H1 (cell line): ENCODE data around the gene SLC47A2. TPM values are rescaled to one million over a fixed set of nuclear protein-coding genes. Genes with fewer than 3 reads are reported as not detected.
A peak's percentile ranks its signal among the peaks of the same experiment; 100 is the strongest.

Source experiments
- CTCF ChIA-PET: fragments of 300-600 bp; sonication (Branson Sonifier 250); formaldehyde crosslinking; loops from one replicate; lab custom pipeline; 2021; ENCODE audit not compliant: partially characterized antibody; lab: Charles Lee
- POLR2A ChIA-PET: fragments of 300-600 bp; sonication (Branson Sonifier 250); formaldehyde crosslinking; loops from one replicate; lab custom pipeline; 2021; ENCODE audit warnings: inconsistent platforms; ENCODE audit not compliant: partially characterized antibody; lab: Charles Lee
- DNase-seq, 2 experiments: peaks; one replicate each; pipeline versions ENCODE4 v3.0.0 to v3.0.0-alpha.2; 2010 to 2022; ENCODE audit warnings: low spot score in 2 of 2, low read depth in 1 of 2, mixed read lengths in 1 of 2
- FAIRE-seq: peaks from 2 replicates; lab custom pipeline; 2011; peaks lifted over from hg19 to GRCh38; lab: Jason Lieb, UNC
- H2AFZ ChIP-seq: 2 replicates; pipeline ENCODE4 v1.8.1; 2012; ENCODE audit warnings: low read length, inconsistent platforms
- H2AK5ac ChIP-seq: 2 replicates; pipeline ENCODE4 v1.6.1; 2013; ENCODE audit warnings: low read depth, low read length
- H2BK120ac ChIP-seq: replicated peaks from 2 replicates; pipeline ENCODE3; 2013; ENCODE audit warnings: low read depth, low read length, inconsistent platforms
- H2BK12ac ChIP-seq: 2 replicates; pipeline ENCODE4 v1.6.1; 2013; ENCODE audit warnings: low read depth, low read length
- H2BK15ac ChIP-seq: 2 replicates; pipeline ENCODE4 v1.6.1; 2013; ENCODE audit warnings: low read length
- H2BK20ac ChIP-seq: 2 replicates; pipeline ENCODE4 v1.6.1; 2013; ENCODE audit warnings: low read length
- H2BK5ac ChIP-seq: 2 replicates; pipeline ENCODE4 v1.6.1; 2013; ENCODE audit warnings: low read depth, low read length
- H3K14ac ChIP-seq: 2 replicates; pipeline ENCODE4 v1.6.1; 2013; ENCODE audit warnings: inconsistent platforms; ENCODE audit not compliant: insufficient read length
- H3K18ac ChIP-seq: 2 replicates; pipeline ENCODE4 v1.6.1; 2013; ENCODE audit warnings: low read length; ENCODE audit errors: extremely low read depth
- H3K23ac ChIP-seq: 2 replicates; pipeline ENCODE4 v1.6.1; 2013; ENCODE audit warnings: inconsistent platforms; ENCODE audit not compliant: insufficient read length
- H3K23me2 ChIP-seq: 2 replicates; pipeline ENCODE4 v1.6.1; 2013; ENCODE audit warnings: low read depth, low read length
- H3K27ac ChIP-seq: 2 replicates; pipeline ENCODE4 v1.6.1; 2011; ENCODE audit warnings: low read depth, low read length, inconsistent platforms
- H3K27me3 ChIP-seq, 4 experiments: replicated peaks in 1 of 4; 1 replicate in 1 of 4; 2 replicates in 3 of 4; pipeline versions ENCODE4 v1.6.1 to v1.8.1; 2011 to 2013; ENCODE audit warnings: low read length in 3 of 4, mild to moderate bottlenecking in 3 of 4, inconsistent platforms in 2 of 4, mixed read lengths in 2 of 4, moderate library complexity in 1 of 4; ENCODE audit not compliant: control insufficient read depth in 3 of 4, insufficient read depth in 3 of 4; ENCODE audit errors: extremely low read depth in 1 of 4
- H3K36me3 ChIP-seq, 4 experiments: 2 replicates each; pipeline versions ENCODE4 v1.6.1 to v1.8.1; 2011 to 2013; ENCODE audit warnings: mild to moderate bottlenecking in 4 of 4, low read length in 3 of 4, moderate library complexity in 2 of 4, control low read depth in 1 of 4, inconsistent platforms in 1 of 4; ENCODE audit not compliant: insufficient read depth in 4 of 4, control insufficient read depth in 2 of 4
- H3K4ac ChIP-seq: replicated peaks from 2 replicates; pipeline ENCODE3; 2013; ENCODE audit warnings: low read length, low read depth, mixed read lengths, inconsistent platforms; ENCODE audit not compliant: insufficient read length
- H3K4me1 ChIP-seq, 4 experiments: replicated peaks in 1 of 4; 1 replicate in 1 of 4; 2 replicates in 3 of 4; pipeline versions ENCODE4 v1.6.1 to v1.8.1; 2011 to 2013; ENCODE audit warnings: low read length in 3 of 4, inconsistent platforms in 2 of 4, mixed read lengths in 1 of 4; ENCODE audit not compliant: insufficient read depth in 4 of 4, control insufficient read depth in 3 of 4
- H3K4me2 ChIP-seq, 2 experiments: 2 replicates each; pipeline versions ENCODE4 v1.6.1 to v1.8.1; 2011 to 2013; ENCODE audit warnings: low read depth in 2 of 2, low read length in 2 of 2, control low read depth in 1 of 2, inconsistent platforms in 1 of 2, mild to moderate bottlenecking in 1 of 2; ENCODE audit not compliant: insufficient read depth in 1 of 2
- H3K4me3 ChIP-seq, 4 experiments: fragments of 200-600, 300-600 bp in 1 of 4; sonication (generic), shearing (Covaris generic), sonication (Bioruptor Twin) in 1 of 4; 2 replicates each; pipeline versions ENCODE4 v1.5.1 to v1.8.1; 2011 to 2016; ENCODE audit warnings: low read length in 4 of 4, low read depth in 3 of 4, control low read depth in 2 of 4, inconsistent platforms in 2 of 4, mild to moderate bottlenecking in 2 of 4, mixed read lengths in 1 of 4, moderate library complexity in 1 of 4; ENCODE audit not compliant: insufficient read depth in 2 of 4; ENCODE audit errors: extremely low read depth in 1 of 4
- H3K56ac ChIP-seq: replicated peaks from 2 replicates; pipeline ENCODE3; 2013; ENCODE audit warnings: low read depth, mild to moderate bottlenecking, mixed read lengths, low read length, inconsistent platforms; ENCODE audit not compliant: insufficient read length
- H3K79me1 ChIP-seq: 2 replicates; pipeline ENCODE4 v1.6.1; 2013; ENCODE audit warnings: low read depth, low read length, control low read depth
- H3K79me2 ChIP-seq, 2 experiments: 2 replicates each; pipeline versions ENCODE4 v1.6.1 to v1.8.1; 2012 to 2013; ENCODE audit warnings: low read length in 2 of 2, mild to moderate bottlenecking in 2 of 2, inconsistent platforms in 1 of 2; ENCODE audit not compliant: insufficient read depth in 2 of 2, control insufficient read depth in 1 of 2
- H3K9ac ChIP-seq, 4 experiments: replicated peaks in 1 of 4; 1 replicate in 1 of 4; 2 replicates in 3 of 4; pipeline versions ENCODE4 v1.6.1 to v1.8.1; 2011 to 2013; ENCODE audit warnings: low read depth in 3 of 4, low read length in 3 of 4, control low read depth in 2 of 4, mild to moderate bottlenecking in 2 of 4, moderate library complexity in 2 of 4, inconsistent platforms in 1 of 4; ENCODE audit errors: extremely low read depth in 1 of 4
- H3K9me3 ChIP-seq, 2 experiments: 2 replicates each; pipeline versions ENCODE4 v1.6.1 to v1.8.1; 2012 to 2013; ENCODE audit warnings: mild to moderate bottlenecking in 2 of 2, moderate library complexity in 2 of 2, control low read depth in 1 of 2, inconsistent platforms in 1 of 2, low read depth in 1 of 2, low read length in 1 of 2, mixed read lengths in 1 of 2; ENCODE audit not compliant: insufficient read depth in 2 of 2
- H4K20me1 ChIP-seq, 2 experiments: replicated peaks in 1 of 2; 2 replicates each; pipeline versions ENCODE3 to v1.8.1; 2011 to 2013; ENCODE audit warnings: inconsistent platforms in 2 of 2, low read length in 2 of 2, mild to moderate bottlenecking in 1 of 2; ENCODE audit not compliant: insufficient read depth in 2 of 2, control insufficient read depth in 1 of 2
- H4K5ac ChIP-seq: 2 replicates; pipeline ENCODE4 v1.6.1; 2013; ENCODE audit warnings: low read length, low read depth, mixed read lengths, inconsistent platforms; ENCODE audit not compliant: insufficient read length
- H4K8ac ChIP-seq: 2 replicates; pipeline ENCODE4 v1.8.0; 2013; ENCODE audit warnings: mild to moderate bottlenecking, moderate library complexity, low read length, inconsistent platforms; ENCODE audit not compliant: insufficient read depth; ENCODE audit errors: extremely low read depth
- H4K91ac ChIP-seq: replicated peaks from 2 replicates; pipeline ENCODE3; 2013; ENCODE audit warnings: low read length, mixed read lengths, inconsistent platforms; ENCODE audit not compliant: insufficient read length
- HDAC2 ChIP-seq, 2 experiments: fragments of 300-600 bp in 1 of 2; sonication (generic) in 1 of 2; IDR thresholded peaks; 2 replicates each; pipeline ENCODE4 v1.6.1; 2011 to 2012; ENCODE audit warnings: low read depth in 2 of 2, low read length in 2 of 2, mild to moderate bottlenecking in 2 of 2, moderate library complexity in 2 of 2, borderline replicate concordance in 1 of 2, inconsistent platforms in 1 of 2
- WGBS, 2 experiments: shearing (Covaris generic) in 1 of 2; methylation state at CpG; one replicate each; pipeline versions ENCODE4 v1.1.6 to v1.1.7; 2013 to 2015; ENCODE audit warnings: low lambda C conversion rate in 2 of 2, mixed read lengths in 2 of 2, inconsistent platforms in 1 of 2, low coverage in 1 of 2, missing lambda C conversion rate in 1 of 2; ENCODE audit not compliant: insufficient replicate concordance in 2 of 2, insufficient coverage in 1 of 2, insufficient read length in 1 of 2; ENCODE audit errors: extremely low coverage in 1 of 2, missing lambda C conversion rate in 1 of 2; 5-methylcytosine and 5-hydroxymethylcytosine counted together
- polyA plus RNA-seq, 7 experiments: library from polyadenylated mRNA; depleted of rRNA in 3 of 7; stranded (reverse) in 5 of 7; unstranded in 2 of 7; fragments of >200 nt in 5 of 7; fragments of 200-250 nt in 2 of 7; gene quantifications; 1 replicate in 5 of 7; 2 replicates in 1 of 7; 4 replicates in 1 of 7; pipeline versions ENCODE4 v1.2.1 to v1.2.3, GENCODE V29; 2011 to 2013; ENCODE audit warnings: missing spikeins in 2 of 7, mixed read lengths in 2 of 7
- total RNA-seq: library from RNA; stranded (reverse); fragmentation: NEBNext Ultra II Directional; extraction: Animal tissue kit (Norgen Biotek cat#: 25700); gene quantifications from 2 replicates; pipeline ENCODE4 v1.2.1, GENCODE V29; 2021

SLC47A2 gene
- total and polyA plus RNA-seq, 2 of the 8 experiments (the other 6 are each of a cell fraction or from before 2014, with no cell fraction given): not detected

GRCh38 chr17:19642373-19642893, 74.0 kb downstream of the SLC47A2 start:
- no peak overlapping the region for H4K8ac ChIP-seq
- H3K79me2 ChIP-seq: no peaks in the 10 kb centered on the region
- CTCF ChIA-PET: interaction anchor here (0.9 to 8.0 kb wide), 7 partner anchors 11 to 129 kb away, joined by 3 to 56 read pairs (median 4); partner anchors contain the start of gene SLC47A2
- DNase-seq: no peak
- H3K23ac ChIP-seq: no peak overlapping the region
- no peak overlapping the region for H2AFZ ChIP-seq
- no peaks in the 10 kb centered on the region for H3K23me2 ChIP-seq
- no peak overlapping the region for H3K14ac ChIP-seq
- no peak overlapping the region for H4K5ac ChIP-seq
- H2BK120ac ChIP-seq: peak overlapping the region; percentile 54
- H2AK5ac ChIP-seq: no peak overlapping the region
- no peak overlapping the region for H3K9ac ChIP-seq
- H3K27ac ChIP-seq: no peak overlapping the region
- H3K18ac ChIP-seq: no peak overlapping the region
- no peaks in the 10 kb centered on the region for H3K36me3 ChIP-seq
- no peaks in the 10 kb centered on the region; a peak in 2 of 7 replicates for H3K27me3 ChIP-seq
- no peaks in the 10 kb centered on the region for H3K79me1 ChIP-seq
- H4K20me1 ChIP-seq: no peaks in the 10 kb centered on the region
- H3K4me3 ChIP-seq: no peak overlapping the region
- no peaks in the 10 kb centered on the region for H3K9me3 ChIP-seq
- H4K91ac ChIP-seq: no peak overlapping the region
- no peak overlapping the region for H2BK12ac ChIP-seq
- H3K56ac ChIP-seq: no peak overlapping the region
- no peak for TF ChIP-seq HDAC2 (IDR thresholded peaks at IDR 0.05; ENCODE audit: borderline replicate concordance in 1 of 2, low read depth in 2 of 2, low read length in 2 of 2)
- peaks cover 6 to 9% (median 8%) of the 10 kb centered on the region in 4 experiments for H3K4me1 ChIP-seq
- H3K4me2 ChIP-seq: no peak overlapping the region
- H3K4ac ChIP-seq: no peak overlapping the region
- no peak overlapping the region for H2BK5ac ChIP-seq
- no peak overlapping the region for H2BK15ac ChIP-seq
- POLR2A ChIA-PET: no interaction called here
- no peak overlapping the region for H2BK20ac ChIP-seq
- no peak for FAIRE-seq
- WGBS, 2 experiments: 69% methylated on average over 5 of the region's 5 CpGs; no CpG with 5 or more reads in 1 of the 2 experiments
